Activated naive CD4-positive, alpha-beta T cell treated with anti-CD3 and anti-CD28 coated beads, Interleukin-2, amount 50 U/mL, for 72 hours (primary cell): ENCODE measurements around the gene PHF2. TPM values are rescaled to one million over a fixed set of nuclear protein-coding genes. Genes with fewer than 3 reads are reported as not detected.
"Not testable (repeated sequence)": the region's sequence is repeated elsewhere in the genome, so short reads cannot be mapped to it uniquely, and the experiment has no call there.

Experiments used
- ATAC-seq, 2 donors: fragments of 150-1000 bp; cut with Tn5 transposase; 2 replicates each; pipeline ENCODE4 v1.10.0; 2021; ENCODE audit warnings: mild to moderate bottlenecking in 2 of 2, moderate library complexity in 2 of 2
- DNase-seq, 2 donors: peaks; one replicate each; pipeline ENCODE4 v3.0.0; 2021 to 2022; ENCODE audit warnings: low spot score in 2 of 2
- H3K27ac Mint-ChIP-seq, 2 donors: one replicate each; pipeline ENCODE4 v1.8.0; 2022; ENCODE audit warnings: mild to moderate bottlenecking in 2 of 2, mixed read lengths in 2 of 2
- H3K36me3 Mint-ChIP-seq, 2 donors: one replicate each; pipeline ENCODE4 v1.8.0; 2022; ENCODE audit warnings: mixed read lengths in 2 of 2
- H3K9me3 Mint-ChIP-seq, 2 donors: one replicate each; pipeline ENCODE4 v1.8.0; 2022; ENCODE audit warnings: mixed read lengths in 2 of 2
- total RNA-seq, 2 donors: library from RNA; stranded (reverse); gene quantifications; one replicate each; pipeline ENCODE4 v1.2.3, GENCODE V29; 2022

The PHF2 gene
- total RNA-seq, 2 donors from 2014 or later, result 12.3 to 15.5 TPM

GRCh38 chr9:93667627-93668026 is 91.2 kb downstream of the PHF2 start:
- H3K36me3 Mint-ChIP-seq, result peaks cover 0 to 4% of the 10 kb centered on the region in 2 donors
- DNase-seq (peak in 1 of 2 donors; percentile 28), ATAC-seq (no peak)
- no peak overlapping the region for H3K27ac Mint-ChIP-seq
- H3K9me3 Mint-ChIP-seq, result no peaks in the 10 kb centered on the region

- ATAC-seq, result no peak
- Mint-ChIP-seq H3K9me3 (no peaks in the 10 kb centered on the region), H3K27ac (peak overlapping the region in 1 of 2 donors; percentile 65), H3K36me3 (peaks cover 0 to 4% of the 10 kb centered on the region in 2 donors)
- DNase-seq, result peak in 1 of 2 donors; percentile 48
These were observed 92.0 kb downstream of the PHF2 start for GRCh38 chr9:93668261-93668871.

GRCh38 chr9:93669116-93669957 is 93.0 kb downstream of the PHF2 start:
- Mint-ChIP-seq H3K36me3 (peaks cover 0 to 4% of the 10 kb centered on the region in 2 donors), H3K9me3 (no peaks in the 10 kb centered on the region), H3K27ac (peak overlapping the region; percentile 18 to 81)
- no peak for ATAC-seq
- DNase-seq, result peak in 1 of 2 donors; percentile 45

- peak overlapping the region; percentile 18 to 81 for H3K27ac Mint-ChIP-seq
- peak in 1 of 2 donors; percentile 48 for DNase-seq
- H3K9me3 Mint-ChIP-seq, result no peaks in the 10 kb centered on the region
- peaks cover 0 to 4% of the 10 kb centered on the region in 2 donors for H3K36me3 Mint-ChIP-seq
- no peak for ATAC-seq
These were observed 93.5 kb downstream of the PHF2 start for GRCh38 chr9:93669958-93670207.

GRCh38 chr9:93670208-93671019 is 94.0 kb downstream of the PHF2 start:
- no peaks in the 10 kb centered on the region for H3K9me3 Mint-ChIP-seq
- H3K36me3 Mint-ChIP-seq, result peaks cover 0 to 4% of the 10 kb centered on the region in 2 donors
- DNase-seq, result peak in 1 of 2 donors; percentile 48
- peak overlapping the region; percentile 18 to 48 for H3K27ac Mint-ChIP-seq
- peak; percentile 25 to 71 for ATAC-seq

GRCh38 chr9:93671020-93671338 is 94.6 kb downstream of the PHF2 start:
- peaks cover 0 to 4% of the 10 kb centered on the region in 2 donors for H3K36me3 Mint-ChIP-seq
- peak in 1 of 2 donors; percentile 42 for DNase-seq
- H3K9me3 Mint-ChIP-seq, result no peaks in the 10 kb centered on the region
- ATAC-seq, result no peak
- no peak overlapping the region for H3K27ac Mint-ChIP-seq

- not testable (repeated sequence) for H3K27ac Mint-ChIP-seq, H3K36me3 Mint-ChIP-seq, DNase-seq, H3K9me3 Mint-ChIP-seq, ATAC-seq
These were observed 96.1 kb downstream of the PHF2 start for GRCh38 chr9:93672330-93673020.

GRCh38 chr9:93673021-93673838 is 96.8 kb downstream of the PHF2 start:
- ATAC-seq (peak; percentile 12 to 33), DNase-seq (peak in 1 of 2 donors; percentile 30)
- Mint-ChIP-seq H3K36me3 (peaks cover 0 to 4% of the 10 kb centered on the region in 2 donors), H3K27ac (no peak overlapping the region), H3K9me3 (no peaks in the 10 kb centered on the region)

GRCh38 chr9:93673839-93674334 is 97.5 kb downstream of the PHF2 start:
- ATAC-seq (no peak), DNase-seq (peak in 1 of 2 donors; percentile 50)

GRCh38 chr9:93674580-93675335 is 98.4 kb downstream of the PHF2 start:
- H3K27ac Mint-ChIP-seq, result peak overlapping the region in 1 of 2 donors; percentile 57
- DNase-seq (peak in 1 of 2 donors; percentile 52), ATAC-seq (no peak)
- H3K9me3 Mint-ChIP-seq, result no peaks in the 10 kb centered on the region
- H3K36me3 Mint-ChIP-seq, result peaks cover 0 to 4% of the 10 kb centered on the region in 2 donors

More at GRCh38 chr9:93673839-93674334, 97.5 kb downstream of the PHF2 start:
- Mint-ChIP-seq H3K27ac (no peak overlapping the region), H3K36me3 (peaks cover 0 to 4% of the 10 kb centered on the region in 2 donors), H3K9me3 (no peaks in the 10 kb centered on the region)

- ATAC-seq (no peak), DNase-seq (peak in 1 of 2 donors; percentile 18)
- H3K9me3 Mint-ChIP-seq, result no peaks in the 10 kb centered on the region
- peaks cover 0 to 4% of the 10 kb centered on the region in 2 donors for H3K36me3 Mint-ChIP-seq
- peak overlapping the region in 1 of 2 donors; percentile 85 for H3K27ac Mint-ChIP-seq
These were observed 99.2 kb downstream of the PHF2 start for GRCh38 chr9:93675336-93676150.

GRCh38 chr9:93676310-93677047 is 100.1 kb downstream of the PHF2 start:
- no peak overlapping the region for H3K27ac Mint-ChIP-seq

GRCh38 chr9:93677048-93677571 is 100.7 kb downstream of the PHF2 start:
- H3K36me3 Mint-ChIP-seq, result no peaks in the 10 kb centered on the region
- DNase-seq (peak in 1 of 2 donors; percentile 30), ATAC-seq (no peak)
- H3K9me3 Mint-ChIP-seq, result no peaks in the 10 kb centered on the region
- no peak overlapping the region for H3K27ac Mint-ChIP-seq

More at GRCh38 chr9:93676310-93677047, 100.1 kb downstream of the PHF2 start:
- ATAC-seq (no peak), DNase-seq (peak in 1 of 2 donors; percentile 46)
- Mint-ChIP-seq H3K36me3 (no peaks in the 10 kb centered on the region), H3K9me3 (no peaks in the 10 kb centered on the region)
